GM18502 (cell line): ENCODE data around the gene MAGIX.

Experiments used
- ATAC-seq: cut with Tn5 transposase; IDR thresholded peaks from one replicate; pipeline ENCODE4 v1.9.1; 2021; ENCODE audit warnings: mild to moderate bottlenecking; ENCODE audit not compliant: unreplicated experiment, poor library complexity

The MAGIX gene

GRCh38 chrX:49179358-49179757 is 16.8 kb downstream of the MAGIX start:
- ATAC-seq = no peak

- ATAC-seq = no peak
These were observed 21.2 kb downstream of the MAGIX start for GRCh38 chrX:49183701-49184281.

GRCh38 chrX:49184294-49185281 is 22.0 kb downstream of the MAGIX start:
- peak; percentile 43 for ATAC-seq

- ATAC-seq = peak; percentile 42
These were observed 23.8 kb downstream of the MAGIX start, which contains the start of gene PRICKLE3 for GRCh38 chrX:49186125-49187027. PRICKLE3 (minus strand) TSS chrX:49186373; CDS start chrX:49186297, 76 bp downstream.

- ATAC-seq = no peak
These were observed 24.5 kb downstream of the MAGIX start for GRCh38 chrX:49187028-49187394.

GRCh38 chrX:49187526-49187925 is 25.0 kb downstream of the MAGIX start:
- no peak for ATAC-seq

GRCh38 chrX:49188468-49189076 is 26.0 kb downstream of the MAGIX start:
- ATAC-seq = no peak

- no peak for ATAC-seq
These were observed 27.0 kb downstream of the MAGIX start for GRCh38 chrX:49189606-49190005.

- ATAC-seq = peak; percentile 90
These were observed 28.4 kb downstream of the MAGIX start for GRCh38 chrX:49190821-49191573.

GRCh38 chrX:49191574-49192011 is 29.0 kb downstream of the MAGIX start:
- ATAC-seq = peak; percentile 24

GRCh38 chrX:49192722-49193328 is 30.3 kb downstream of the MAGIX start:
- no peak for ATAC-seq

- no peak for ATAC-seq
These were observed 31.0 kb downstream of the MAGIX start for GRCh38 chrX:49193542-49193964.

- ATAC-seq = no peak
These were observed 35.1 kb downstream of the MAGIX start for GRCh38 chrX:49197543-49198087.

GRCh38 chrX:49198540-49199314 is 36.2 kb downstream of the MAGIX start:
- no peak for ATAC-seq

- no peak for ATAC-seq
These were observed 36.7 kb downstream of the MAGIX start for GRCh38 chrX:49199315-49199595.

GRCh38 chrX:49199906-49200771 is 37.6 kb downstream of the MAGIX start, which contains the start of gene SYP:
SYP (minus strand) TSS chrX:49200193; CDS start chrX:49200186, 7 bp downstream.
- ATAC-seq = peak; percentile 97

GRCh38 chrX:49202022-49202421 is 39.5 kb downstream of the MAGIX start:
- ATAC-seq = no peak
